Fibroblast of lung (primary cell): ENCODE data around the gene TLX2.

Source experiments
- CTCF ChIP-seq, 2 donors: IDR thresholded peaks in 1 of 2; conservative IDR thresholded peaks in 1 of 2; 1 replicate in 1 of 2; 2 replicates in 1 of 2; pipeline ENCODE4 v1.5.1; 2011 to 2012; ENCODE audit warnings: low read length in 2 of 2, control low read depth in 1 of 2, inconsistent platforms in 1 of 2, low read depth in 1 of 2, mild to moderate bottlenecking in 1 of 2
- EZH2 ChIP-seq: IDR thresholded peaks from 2 replicates; pipeline ENCODE4 v1.5.1; 2012; ENCODE audit warnings: low read length, control low read depth, mild to moderate bottlenecking; ENCODE audit errors: missing control alignments

- TF ChIP-seq CTCF (conservative IDR thresholded peaks at IDR 0.05 in 1 of 2, IDR thresholded peaks at IDR 0.05 in 1 of 2; ENCODE audit: low read depth in 1 of 2, low read length in 2 of 2) (no peak), EZH2 (no peak)
These were observed 4.0 kb upstream of the TLX2 start for GRCh38 chr2:74510272-74510671.
